Measurements from ENCODE around the gene RPS10.
"Not testable (repeated sequence)": the region's sequence is repeated elsewhere in the genome, so short reads cannot be mapped to it uniquely, and the experiment has no call there.

The RPS10 gene

DNA sequence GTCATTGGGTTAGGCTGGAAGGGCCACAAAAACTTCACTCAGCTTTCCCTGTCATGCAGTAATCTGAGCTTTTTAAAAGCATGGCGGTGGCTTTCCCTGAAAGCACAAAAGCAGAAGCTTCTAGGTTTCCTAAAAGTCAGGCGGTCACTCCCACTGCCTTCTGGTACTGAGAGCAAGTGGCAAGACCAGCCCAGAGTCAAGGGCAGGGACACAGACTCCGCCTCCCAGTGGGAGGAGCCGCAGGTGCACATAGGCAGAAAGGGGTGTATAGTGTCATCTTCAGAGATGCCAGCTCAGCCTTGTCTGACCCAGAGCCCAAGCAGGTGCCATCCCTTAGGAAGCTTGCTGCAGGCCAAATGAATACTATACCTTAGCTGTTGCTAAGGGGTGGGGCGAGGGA lies 22.0 kb upstream of the RPS10 start:
- no peak for DNase-seq (ENCODE audit: low read depth in 3 of 3)

GRCh38 chr6:34447386-34447785 lies 21.5 kb upstream of the RPS10 start:
- no peak for DNase-seq (ENCODE audit: low read depth in 3 of 3)

GRCh38 chr6:34445313-34445860 lies 19.5 kb upstream of the RPS10 start:
- DNase-seq (ENCODE audit: low read depth in 3 of 3), result no peak

- no peak for DNase-seq (ENCODE audit: low read depth in 3 of 3)
Observed at GRCh38 chr6:34441526-34441925, 15.7 kb upstream of the RPS10 start.

DNA sequence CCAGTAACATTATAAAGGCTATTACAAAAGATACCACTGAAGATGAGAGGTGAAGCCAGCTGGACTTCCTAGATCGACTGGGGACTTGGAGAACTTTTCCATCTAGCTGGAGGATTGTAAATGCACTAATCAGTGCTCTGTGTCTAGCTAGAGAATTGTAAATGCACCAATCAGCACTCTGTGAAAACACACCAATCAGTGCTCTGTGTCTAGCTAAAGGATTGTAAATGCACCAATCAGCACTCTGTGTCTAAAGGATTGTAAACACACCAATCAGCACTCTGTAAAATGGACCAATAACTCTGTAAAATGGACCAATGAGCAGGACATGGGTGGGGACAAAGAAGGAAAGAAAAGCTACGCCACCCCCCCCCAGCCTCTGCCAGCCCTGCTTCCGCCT lies 13.6 kb upstream of the RPS10 start:
- DNase-seq (ENCODE audit: low read depth in 3 of 3), result no peak

GRCh38 chr6:34438705-34439104 lies 12.8 kb upstream of the RPS10 start:
- no peak for DNase-seq (ENCODE audit: low read depth in 3 of 3)

- no peak for DNase-seq (ENCODE audit: low read depth in 3 of 3)
Observed at GRCh38 chr6:34437644-34437970, 11.7 kb upstream of the RPS10 start.

GRCh38 chr6:34436803-34437643 lies 11.2 kb upstream of the RPS10 start:
- DNase-seq (ENCODE audit: low read depth in 3 of 3), result no peak

- DNase-seq (ENCODE audit: low read depth in 3 of 3), result no peak
Observed at GRCh38 chr6:34435916-34436315, 10.0 kb upstream of the RPS10 start.

DNA sequence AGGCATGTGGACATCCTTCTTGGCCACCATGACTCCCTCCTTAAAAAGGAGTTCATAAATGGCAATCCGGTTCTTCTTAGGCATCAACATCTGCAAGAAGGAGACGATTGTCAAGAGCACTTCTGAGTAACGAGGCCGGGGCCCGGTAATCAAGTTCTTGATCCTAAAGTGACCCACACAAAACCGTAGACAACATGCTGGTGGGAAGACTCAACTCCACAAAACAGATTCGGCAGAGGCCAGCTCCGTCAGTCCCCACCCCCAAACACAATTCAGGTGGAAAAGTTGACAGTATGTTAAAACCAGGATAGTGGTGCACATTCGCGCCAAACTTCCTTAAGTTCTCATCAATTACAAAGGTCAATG lies 754 bp downstream of the RPS10 start:
- DNase-seq (ENCODE audit: low read depth in 3 of 3), result no peak

DNA sequence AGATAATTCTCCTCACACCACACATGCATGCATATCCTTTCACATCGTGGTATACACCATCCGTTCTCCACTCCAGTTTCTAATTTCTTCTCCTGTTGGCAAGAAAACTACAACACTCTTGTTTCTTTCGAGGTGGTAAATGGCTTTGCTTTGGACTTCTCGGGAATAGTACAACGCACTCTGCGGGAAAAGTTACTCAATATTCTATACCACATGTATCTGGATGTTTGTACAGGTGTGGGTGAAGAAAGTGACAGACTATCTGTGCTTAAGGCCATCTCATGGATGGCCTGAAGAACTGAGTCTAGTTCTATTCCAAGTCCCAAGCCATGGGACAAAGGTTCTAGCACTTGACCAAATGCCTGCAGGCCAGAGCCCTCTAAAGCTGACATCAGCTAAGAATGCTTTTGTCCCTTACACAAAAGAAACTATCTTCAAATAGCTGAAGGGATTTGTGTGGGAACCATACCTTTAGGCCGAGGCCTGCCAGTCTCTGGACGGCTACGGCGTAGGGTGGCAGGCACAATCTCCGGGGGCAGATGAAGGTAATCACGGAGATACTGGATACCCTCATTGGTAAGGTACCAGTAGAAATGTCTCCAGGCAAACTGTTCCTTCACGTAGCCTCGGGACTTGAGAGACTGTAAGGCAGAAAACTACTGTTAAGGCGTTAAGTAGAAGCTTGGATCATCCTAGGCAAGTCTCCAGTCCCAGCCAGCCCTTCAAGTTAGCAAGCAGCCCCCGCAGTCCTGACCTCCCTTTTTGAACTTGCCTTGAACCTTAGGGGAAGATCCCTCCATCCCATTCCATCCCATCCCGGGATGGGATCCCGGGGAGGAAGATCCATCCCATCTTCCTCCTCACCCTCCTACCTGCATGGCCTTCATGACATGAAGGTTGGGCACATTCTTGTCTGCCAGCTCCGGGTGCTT lies 1.4 kb downstream of the RPS10 start:
- DNase-seq (ENCODE audit: low read depth in 3 of 3), result no peak

GRCh38 chr6:34423254-34423653 lies 2.6 kb downstream of the RPS10 start:
- no peak for DNase-seq (ENCODE audit: low read depth in 3 of 3)

DNA sequence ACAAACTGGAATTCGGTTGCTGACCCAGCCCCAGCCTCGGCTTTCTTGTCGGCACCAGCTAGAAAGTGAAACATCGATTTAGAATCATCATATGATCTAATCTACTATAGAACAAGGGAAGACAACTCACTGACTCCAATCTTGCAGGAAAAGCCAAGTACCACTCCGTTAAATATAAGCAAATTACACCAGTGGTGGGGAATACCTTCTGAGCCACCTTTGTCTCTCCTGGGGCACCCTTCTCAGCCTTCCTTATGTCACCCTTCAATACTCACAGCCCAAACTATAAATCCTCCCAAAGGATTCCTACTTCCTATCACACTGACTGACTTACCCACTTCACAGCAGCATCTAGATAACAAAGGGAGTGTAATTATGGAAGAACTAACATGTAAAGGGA lies 7.5 kb downstream of the RPS10 start:
- no peak for DNase-seq (ENCODE audit: low read depth in 3 of 3)

DNA sequence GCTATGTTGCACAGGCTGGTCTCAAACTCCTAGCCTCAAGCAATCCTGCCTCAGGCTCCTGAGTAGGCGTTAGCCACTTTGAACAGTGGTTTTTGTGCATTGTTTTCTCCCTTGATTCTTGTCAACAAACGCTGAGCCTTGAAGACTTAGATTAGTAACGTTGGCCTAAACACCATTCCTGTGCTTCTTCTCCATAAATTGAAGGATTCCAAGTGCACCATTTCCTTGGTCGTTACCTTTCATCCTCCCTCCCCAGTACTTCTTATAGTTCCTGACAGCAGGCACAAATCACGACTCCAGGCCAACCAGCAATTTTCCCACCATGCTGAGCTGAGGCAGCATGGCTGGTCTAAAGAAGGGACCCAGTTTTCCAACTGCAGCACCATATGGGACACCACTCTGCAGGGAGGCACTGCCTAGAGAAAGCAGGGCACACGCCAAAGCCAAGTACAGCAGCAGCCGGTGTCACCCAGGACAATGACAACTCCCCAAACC lies 8.9 kb downstream of the RPS10 start:
- DNase-seq (ENCODE audit: low read depth in 3 of 3), result no peak

DNA sequence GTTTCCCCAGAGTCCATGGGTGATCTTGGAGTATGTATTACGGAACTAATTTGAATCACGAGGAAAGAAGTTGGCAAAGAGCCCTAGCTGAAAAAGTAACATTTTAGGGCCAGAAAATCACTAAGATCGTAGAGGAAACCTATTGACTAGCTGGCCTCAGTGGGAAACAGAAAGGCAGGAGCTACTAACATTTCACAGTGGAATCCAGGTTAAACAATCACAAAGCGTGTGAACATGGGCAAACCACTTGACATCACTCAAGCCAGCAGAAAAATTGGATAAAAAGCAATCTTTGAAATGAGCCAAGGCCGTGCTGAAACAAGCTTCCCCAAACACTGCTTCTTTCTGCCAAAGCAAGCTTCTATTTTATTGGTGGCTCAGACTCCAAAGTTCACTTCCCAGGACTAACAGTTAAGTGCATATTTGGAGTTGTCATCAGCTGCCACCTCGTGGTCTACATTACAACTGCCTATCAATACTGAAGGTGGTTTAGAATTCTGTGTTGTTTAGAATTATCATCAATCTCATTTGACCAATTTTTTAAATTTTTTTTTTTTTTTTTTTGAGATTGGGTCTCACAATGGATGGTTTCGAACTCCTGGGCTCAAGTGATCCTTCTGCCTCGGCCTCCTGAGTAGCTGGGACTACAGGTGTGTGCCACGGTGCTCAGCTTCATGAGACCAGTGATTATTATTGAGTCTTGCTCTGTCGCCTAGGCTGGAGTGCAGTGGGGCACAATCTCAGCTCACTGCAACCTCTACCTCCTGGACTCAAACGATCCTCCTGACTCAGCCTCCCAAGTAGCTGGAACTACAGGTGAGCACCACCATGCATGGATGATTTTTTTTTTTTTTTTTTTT lies 10.6 kb downstream of the RPS10 start:
- no peak for DNase-seq (ENCODE audit: low read depth in 3 of 3)

DNA sequence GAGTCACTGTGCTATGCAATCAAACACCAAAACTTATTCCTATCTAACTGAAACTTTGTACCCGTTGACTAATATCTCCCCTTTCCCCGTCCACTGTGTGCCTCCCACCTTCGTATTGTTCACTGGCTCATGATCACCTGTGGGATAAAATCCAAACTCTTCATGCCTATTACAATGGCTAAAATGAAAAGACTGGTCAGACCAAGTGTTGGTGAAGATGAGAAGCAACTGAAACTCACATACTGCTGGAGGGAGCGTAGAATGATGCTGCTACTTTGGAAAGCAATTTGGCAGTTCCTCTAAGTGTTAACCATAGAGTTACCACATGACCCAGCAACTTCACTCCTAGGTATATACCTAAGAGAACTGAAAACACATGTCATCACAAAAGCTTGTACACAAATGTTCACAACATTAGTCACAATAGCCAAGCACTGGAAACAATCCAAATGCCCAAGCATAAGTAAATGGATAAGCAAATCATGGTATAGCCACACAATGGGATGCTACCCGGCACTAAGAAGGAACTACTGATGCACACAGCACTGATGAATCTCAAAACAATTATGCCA lies 13.1 kb downstream of the RPS10 start:
- no peak for DNase-seq (ENCODE audit: low read depth in 3 of 3)

DNA sequence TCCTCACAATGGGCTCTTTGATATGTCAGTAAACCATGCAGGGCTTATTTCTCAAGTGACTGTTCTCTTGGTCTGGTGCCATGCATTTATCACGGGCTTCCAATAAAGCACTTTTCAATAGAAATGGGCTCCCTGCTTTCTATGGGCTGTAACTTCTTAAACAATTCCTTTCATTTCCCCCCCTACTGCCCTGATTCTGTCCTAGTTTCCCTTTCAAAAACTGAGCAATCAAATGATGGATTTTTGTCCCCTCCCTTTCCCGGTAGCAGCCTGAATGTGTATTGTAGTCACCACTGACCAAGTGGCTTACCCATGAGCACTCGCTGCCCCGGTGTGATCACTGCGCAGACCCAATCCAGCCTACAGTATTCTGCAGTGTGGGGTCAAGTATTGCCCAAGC lies 13.9 kb downstream of the RPS10 start:
- no peak for DNase-seq (ENCODE audit: low read depth in 3 of 3)

DNA sequence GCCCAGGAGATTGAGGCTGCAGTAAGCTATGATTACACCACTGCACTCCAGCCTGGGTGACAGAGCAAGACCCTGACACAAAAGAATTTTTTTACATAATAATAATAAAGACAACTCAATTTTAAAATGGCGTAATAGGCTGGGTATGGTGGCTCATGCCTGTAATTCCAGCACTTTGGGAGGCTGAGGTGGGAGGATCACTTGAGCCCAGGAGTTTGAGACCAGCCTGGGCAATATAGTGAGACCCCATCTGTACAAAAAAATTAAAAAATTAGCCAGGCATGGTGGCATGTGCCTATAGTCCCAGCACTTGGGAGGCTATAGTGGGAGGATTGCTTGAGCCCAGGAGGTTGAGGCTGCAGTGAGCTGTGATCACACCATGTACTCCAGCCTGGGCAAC lies 18.0 kb downstream of the RPS10 start:
- not testable (repeated sequence) for DNase-seq (ENCODE audit: low read depth in 3 of 3)

GRCh38 chr6:34396518-34396917 lies 29.4 kb downstream of the RPS10 start:
- DNase-seq (ENCODE audit: low read depth in 3 of 3), result no peak

DNA sequence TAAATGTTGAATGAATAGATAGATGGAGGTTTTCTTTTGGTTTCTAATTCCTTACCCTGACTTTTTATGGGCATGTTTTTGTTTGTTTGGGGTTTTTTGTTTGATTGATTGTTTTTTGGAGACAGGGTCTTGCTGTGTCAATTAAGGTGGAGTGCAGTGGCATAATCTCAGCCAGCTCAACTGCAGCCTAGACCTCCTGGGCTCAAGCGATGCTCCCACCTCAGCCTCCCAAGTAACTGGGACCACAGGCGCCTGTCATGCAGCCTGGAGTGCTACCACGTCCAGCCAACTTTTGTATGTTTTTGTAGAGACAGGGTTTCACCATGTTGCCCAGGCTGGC lies 31.9 kb downstream of the RPS10 start:
- DNase-seq (ENCODE audit: low read depth in 3 of 3), result no peak

DNA sequence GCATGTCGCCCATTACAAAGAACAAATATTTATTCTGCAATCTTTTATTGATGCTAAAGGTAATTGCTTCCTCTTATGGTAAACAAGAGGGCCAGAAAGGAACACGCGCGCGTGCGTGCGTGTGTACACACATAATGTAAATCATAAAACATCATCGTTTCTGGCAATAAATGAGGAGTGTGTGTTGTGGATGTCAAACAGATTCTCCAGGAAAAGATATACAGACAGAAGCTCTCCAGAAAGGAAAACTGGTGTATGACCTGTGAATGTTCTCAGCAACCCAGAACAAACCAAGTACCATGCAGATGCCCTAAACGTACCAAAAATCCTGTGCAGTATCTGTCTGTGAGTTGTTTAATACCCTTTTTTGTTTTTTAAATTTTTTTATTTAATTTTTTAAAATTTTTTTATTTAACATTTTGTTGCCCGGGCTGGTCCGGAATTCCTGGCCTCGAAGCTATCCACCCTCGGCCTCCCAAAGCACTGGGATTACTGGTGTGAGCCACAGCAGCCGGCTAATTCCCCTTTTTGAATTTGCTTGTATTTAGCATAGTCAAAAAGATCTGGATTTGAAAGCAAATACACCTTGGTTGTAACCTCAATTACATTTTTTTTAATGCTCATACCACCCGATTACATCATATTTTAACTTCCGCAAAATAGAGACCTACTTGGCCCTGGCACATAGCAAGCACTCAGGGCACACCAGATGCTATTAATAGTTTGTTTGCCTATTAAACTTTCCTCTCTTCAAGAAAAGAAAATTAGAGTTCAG lies 32.5 kb downstream of the RPS10 start:
- DNase-seq (ENCODE audit: low read depth in 3 of 3), result no peak
